Fibroblast of pulmonary artery (primary cell): Measurements from ENCODE around the gene KRT23.

Experiments used
- DNase-seq: peaks from one replicate; pipeline ENCODE4 v3.0.0-alpha.2; 2010; ENCODE audit warnings: low read depth
- H3K4me3 ChIP-seq: replicated peaks from 2 replicates; pipeline ENCODE4 v1.5.1; 2011; ENCODE audit warnings: low read depth, mild to moderate bottlenecking, control low read depth, low read length, moderate library complexity
- TF ChIP-seq, protein P1 (sequence below): IDR thresholded peaks from 2 replicates; pipeline ENCODE4 v1.5.1; 2011; ENCODE audit warnings: mild to moderate bottlenecking, control low read depth, low read length, inconsistent platforms; ENCODE audit errors: missing control alignments

Gene KRT23

GRCh38 chr17:40951011-40951622, 13.7 kb upstream of the KRT23 start:
- TF ChIP-seq, protein P1, sequence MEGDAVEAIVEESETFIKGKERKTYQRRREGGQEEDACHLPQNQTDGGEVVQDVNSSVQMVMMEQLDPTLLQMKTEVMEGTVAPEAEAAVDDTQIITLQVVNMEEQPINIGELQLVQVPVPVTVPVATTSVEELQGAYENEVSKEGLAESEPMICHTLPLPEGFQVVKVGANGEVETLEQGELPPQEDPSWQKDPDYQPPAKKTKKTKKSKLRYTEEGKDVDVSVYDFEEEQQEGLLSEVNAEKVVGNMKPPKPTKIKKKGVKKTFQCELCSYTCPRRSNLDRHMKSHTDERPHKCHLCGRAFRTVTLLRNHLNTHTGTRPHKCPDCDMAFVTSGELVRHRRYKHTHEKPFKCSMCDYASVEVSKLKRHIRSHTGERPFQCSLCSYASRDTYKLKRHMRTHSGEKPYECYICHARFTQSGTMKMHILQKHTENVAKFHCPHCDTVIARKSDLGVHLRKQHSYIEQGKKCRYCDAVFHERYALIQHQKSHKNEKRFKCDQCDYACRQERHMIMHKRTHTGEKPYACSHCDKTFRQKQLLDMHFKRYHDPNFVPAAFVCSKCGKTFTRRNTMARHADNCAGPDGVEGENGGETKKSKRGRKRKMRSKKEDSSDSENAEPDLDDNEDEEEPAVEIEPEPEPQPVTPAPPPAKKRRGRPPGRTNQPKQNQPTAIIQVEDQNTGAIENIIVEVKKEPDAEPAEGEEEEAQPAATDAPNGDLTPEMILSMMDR: no peak
- DNase-seq: no peak

GRCh38 chr17:40950176-40950575, 12.7 kb upstream of the KRT23 start:
- no peak overlapping the region for H3K4me3 ChIP-seq
- no peak for DNase-seq
- TF ChIP-seq, protein P1: no peak

More at GRCh38 chr17:40951011-40951622, 13.7 kb upstream of the KRT23 start:
- H3K4me3 ChIP-seq: no peak overlapping the region

DNA sequence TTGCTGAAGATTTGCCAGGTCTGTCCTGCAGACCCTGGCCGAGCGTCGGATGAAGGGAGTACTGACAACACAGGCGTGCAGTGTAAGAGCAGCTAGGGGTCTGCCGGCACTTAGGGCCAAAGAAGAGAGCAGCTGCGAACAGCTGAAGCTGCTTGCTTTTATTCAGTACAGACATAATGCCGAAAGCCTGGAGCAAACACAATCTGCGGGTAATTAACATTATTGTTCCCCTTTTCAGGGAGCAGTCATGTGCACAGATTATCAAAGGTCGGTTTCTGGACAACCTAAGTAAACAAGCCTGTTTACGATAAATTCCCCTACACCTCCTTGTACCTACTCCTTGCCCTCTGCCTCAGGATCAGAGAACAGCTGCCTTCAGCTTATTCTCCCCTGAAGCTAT, 12.0 kb upstream of the KRT23 start:
- no peak overlapping the region for H3K4me3 ChIP-seq
- TF ChIP-seq, protein P1: no peak
- DNase-seq: no peak

GRCh38 chr17:40947929-40948328, 10.5 kb upstream of the KRT23 start:
- TF ChIP-seq, protein P1: no peak
- no peak for DNase-seq
- no peak overlapping the region for H3K4me3 ChIP-seq

- DNase-seq: no peak
- no peak overlapping the region for H3K4me3 ChIP-seq
- TF ChIP-seq, protein P1: no peak
Observed at GRCh38 chr17:40945414-40945813, 8.0 kb upstream of the KRT23 start.

- no peak for DNase-seq
- TF ChIP-seq, protein P1: no peak
- no peak overlapping the region for H3K4me3 ChIP-seq
Observed at GRCh38 chr17:40944531-40944930, 7.1 kb upstream of the KRT23 start.

DNA sequence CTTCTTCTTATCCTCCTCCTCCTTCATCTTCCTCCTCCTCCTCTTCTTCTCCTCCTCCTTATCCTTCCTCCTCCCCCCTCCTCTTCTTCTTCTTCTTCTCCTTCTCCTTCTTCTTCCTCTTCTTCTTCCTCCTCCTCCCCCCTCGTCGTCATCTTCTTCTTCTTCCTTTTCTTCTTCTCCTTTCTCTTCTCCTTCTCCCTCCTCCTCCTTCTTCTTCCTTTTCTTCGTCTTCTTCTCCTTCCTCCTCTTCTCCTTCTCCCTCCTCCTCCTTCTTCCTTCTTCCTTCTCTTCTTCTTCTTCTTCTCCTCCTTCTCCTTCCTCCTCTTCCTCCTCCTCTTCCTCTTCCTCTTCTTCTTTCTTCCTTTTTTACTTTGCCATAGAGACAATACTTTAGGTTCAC, 5.1 kb upstream of the KRT23 start:
- no peak for DNase-seq
- no peak overlapping the region for H3K4me3 ChIP-seq
- TF ChIP-seq, protein P1: no peak
